ENCODE data around the gene PCDH15. TPM values are rescaled to one million over a fixed set of nuclear protein-coding genes. Genes with fewer than 3 reads are reported as not detected.

The PCDH15 gene
- total and polyA plus RNA-seq, 2 of the 8 experiments (the other 6 are each of a cell fraction or from before 2014, with no cell fraction given), result 0.11 TPM; not detected in 1

- TF ChIP-seq ATF3 (IDR thresholded peaks at IDR 0.05; ENCODE audit: insufficient read depth, low read depth, low read length) (no peak), EZH2 (IDR thresholded peaks at IDR 0.05; ENCODE audit: low read depth, low read length, severe bottlenecking) (no peak), JUN (IDR thresholded peaks at IDR 0.05; ENCODE audit: low read depth, low read length) (no peak), SP1 (IDR thresholded peaks at IDR 0.05; ENCODE audit: low read depth, low read length) (no peak)
Measured at GRCh38 chr10:54148508-54148907, 652.5 kb downstream of the PCDH15 start (continued).
